GM21825 (cell line): ENCODE results near the gene HCN2.

ENCODE experiments used
- ATAC-seq: cut with Tn5 transposase; IDR thresholded peaks from one replicate; pipeline ENCODE4 v1.9.1; 2021; ENCODE audit warnings: mild to moderate bottlenecking, moderate library complexity; ENCODE audit not compliant: unreplicated experiment

The HCN2 gene

DNA sequence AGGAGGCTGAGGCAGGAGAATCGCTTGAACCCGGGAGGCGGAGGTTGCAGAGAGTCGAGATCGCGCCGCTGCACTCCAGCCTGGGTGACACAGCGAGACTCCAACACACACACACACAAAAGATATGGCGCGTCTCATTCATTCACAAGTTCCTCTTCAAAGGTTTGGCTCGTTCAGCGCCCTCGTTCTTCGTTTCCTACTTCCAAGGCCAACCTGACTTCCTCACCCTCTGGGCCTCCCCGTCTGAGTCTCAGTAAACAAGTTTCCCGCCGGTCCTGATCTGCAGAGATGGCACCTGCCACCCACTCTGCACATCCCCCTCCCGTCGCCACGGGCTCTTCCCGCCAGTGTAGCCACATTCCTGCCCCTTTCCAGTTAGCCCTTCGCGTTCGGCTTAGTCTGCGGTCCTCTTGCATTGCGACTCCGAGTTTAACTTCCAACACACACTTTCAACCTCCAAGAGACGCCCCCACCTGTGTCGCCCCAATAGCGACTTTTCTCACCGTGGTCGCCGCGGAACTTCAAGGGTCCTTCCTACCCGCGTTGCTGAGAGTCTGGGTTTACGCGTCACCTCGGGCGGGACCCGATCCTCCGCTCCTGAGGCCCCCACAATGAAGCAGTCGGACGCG, 18.6 kb upstream of the HCN2 start:
- ATAC-seq = no peak

DNA sequence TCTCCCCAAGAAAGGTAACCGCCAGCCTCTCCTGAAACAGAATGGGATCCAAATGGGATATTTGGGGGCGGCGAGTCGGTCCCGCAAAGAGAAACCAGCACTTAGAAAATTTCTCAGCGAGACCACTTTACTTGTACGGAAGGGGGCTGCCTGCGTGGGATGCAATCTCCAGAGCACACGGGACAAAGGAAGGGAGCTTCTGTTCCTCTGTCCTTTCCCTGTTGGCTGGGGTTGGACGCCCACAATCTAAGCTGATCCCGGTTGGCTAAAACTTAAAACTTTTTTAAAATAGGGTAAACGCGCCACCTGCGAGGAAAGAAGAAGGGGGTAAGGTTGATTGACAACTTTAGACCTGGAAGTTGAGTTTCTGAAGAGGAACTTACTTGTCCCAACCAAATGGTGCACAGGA, 18.1 kb upstream of the HCN2 start:
- no peak for ATAC-seq

DNA sequence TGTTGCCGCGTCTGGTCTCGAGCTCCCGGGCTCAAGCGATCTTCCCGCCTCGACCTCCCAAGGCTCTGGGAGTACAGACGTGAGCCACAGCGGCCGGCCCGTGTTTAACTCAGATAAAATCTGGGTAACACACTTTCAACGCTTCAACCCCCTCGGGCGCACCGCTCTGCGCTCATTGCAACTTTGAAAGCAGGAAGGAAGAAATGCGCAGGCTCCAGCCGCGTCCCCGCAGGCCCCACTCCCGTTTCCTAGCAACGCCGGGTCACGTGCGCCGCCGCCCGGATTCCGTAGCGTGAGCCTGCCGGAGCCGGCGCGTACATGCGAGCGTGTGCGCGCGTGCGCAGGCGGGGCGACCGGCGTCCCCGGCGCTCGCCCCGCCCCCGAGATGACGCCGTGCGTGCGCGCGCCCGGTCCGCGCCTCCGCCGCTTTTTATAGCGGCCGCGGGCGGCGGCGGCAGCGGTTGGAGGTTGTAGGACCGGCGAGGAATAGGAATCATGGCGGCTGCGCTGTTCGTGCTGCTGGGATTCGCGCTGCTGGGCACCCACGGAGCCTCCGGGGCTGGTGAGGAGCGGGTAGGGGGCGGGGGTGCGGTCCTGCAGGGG, 17.4 kb upstream of the HCN2 start, which contains the start of gene BSG:
TSS of gene BSG (plus strand) at position 457 of the 603 bp plus-strand sequence. CDS start at position 496, 39 bp downstream.
- ATAC-seq = peak; percentile 56

DNA sequence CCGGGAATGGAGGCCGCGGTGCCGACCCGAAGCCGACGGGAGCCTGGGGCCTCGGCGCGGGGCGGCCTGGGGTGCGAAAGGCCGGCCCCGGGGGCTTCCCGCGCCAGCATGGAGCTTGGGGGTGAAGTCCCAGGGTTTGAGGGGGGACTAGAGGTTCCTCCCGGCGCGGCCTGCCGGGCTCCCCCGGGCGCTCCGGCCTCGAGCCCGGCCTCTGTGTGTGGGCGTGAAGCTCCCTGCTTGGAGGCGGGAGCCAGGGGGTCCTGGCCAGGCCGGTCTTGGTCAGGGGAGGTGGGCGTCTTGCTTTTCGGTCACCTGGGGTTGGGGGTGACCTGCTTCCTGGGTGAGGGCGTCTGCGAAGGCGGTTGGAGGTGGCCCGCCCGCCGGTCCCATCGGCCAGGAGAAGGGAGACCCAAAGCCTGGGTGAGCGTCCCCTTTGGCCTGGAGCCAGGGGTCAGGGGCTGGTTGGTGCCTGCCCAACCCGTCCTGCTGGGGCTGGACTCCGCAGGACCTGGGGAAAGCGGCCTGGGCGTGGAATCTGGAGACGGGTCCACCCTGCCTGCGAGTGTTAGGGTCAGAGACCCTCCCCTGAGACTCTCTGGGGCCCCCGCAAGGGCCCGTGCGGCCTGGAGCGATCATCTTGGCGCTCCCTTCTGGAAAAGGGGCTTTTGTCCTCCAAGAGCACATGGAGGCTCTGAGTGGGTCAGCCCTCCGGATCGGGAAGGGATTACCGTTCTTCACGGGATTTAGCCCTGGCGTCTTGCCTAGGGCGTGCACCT, 16.8 kb upstream of the HCN2 start:
- ATAC-seq = peak; percentile 31

DNA sequence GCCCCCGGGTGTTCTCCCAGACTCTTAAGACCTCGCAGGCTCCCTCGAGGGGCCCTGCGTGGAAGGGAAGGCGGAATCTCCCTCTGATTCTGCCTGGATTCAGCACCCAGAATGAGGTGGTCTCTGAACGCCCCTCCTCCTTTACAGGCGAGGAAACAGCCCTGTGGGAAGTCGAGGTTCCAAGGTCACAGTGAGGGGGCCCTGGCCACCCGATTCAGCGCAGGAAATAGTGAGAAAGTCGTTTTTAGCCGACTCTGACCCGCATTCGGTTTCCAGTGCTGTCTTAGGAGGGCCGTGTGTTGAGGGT, 16.2 kb upstream of the HCN2 start:
- ATAC-seq = no peak

DNA sequence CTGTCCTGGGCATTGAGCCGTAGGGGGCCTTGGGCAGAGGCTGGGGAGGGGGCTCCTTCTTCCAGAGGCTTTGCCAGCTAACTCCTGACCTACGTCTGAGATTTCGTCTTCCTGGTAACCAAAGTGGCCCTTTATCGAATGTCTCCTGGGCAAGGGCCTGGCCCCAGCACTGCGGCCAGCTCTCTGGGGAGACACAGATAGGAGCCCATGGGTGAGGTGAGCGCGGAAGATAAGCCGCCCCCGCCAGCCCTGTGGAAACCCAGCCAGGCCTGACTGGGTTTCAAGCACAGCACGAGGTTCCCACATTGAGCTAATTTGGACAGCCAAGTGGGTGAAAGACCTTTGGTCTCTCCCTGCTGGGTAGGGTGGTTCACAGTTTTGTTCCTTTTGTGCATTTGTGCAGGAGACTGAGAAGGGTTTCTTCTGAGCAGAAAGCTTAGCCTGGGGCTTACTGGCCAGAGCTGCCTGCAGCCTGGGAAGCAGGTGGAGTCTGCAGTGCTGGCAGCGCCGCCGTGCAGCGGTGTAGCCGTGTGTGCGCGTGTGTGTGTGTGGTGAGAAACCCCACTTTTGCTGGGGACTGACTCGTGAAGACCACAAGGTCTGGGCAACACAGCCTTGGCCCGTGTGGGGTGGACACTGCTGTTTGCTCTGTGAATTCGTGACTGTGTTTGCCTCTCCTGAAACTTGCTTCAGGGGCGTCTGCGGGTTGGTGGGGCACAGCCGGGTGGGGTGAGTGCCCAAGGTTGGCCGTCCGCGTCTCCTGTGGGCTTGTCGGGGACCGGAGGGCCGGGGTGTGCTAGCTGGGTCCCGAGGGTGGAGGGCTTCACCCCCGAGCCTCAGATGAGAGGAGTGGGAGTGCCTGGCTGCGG, 14.8 kb upstream of the HCN2 start:
- ATAC-seq = no peak

DNA sequence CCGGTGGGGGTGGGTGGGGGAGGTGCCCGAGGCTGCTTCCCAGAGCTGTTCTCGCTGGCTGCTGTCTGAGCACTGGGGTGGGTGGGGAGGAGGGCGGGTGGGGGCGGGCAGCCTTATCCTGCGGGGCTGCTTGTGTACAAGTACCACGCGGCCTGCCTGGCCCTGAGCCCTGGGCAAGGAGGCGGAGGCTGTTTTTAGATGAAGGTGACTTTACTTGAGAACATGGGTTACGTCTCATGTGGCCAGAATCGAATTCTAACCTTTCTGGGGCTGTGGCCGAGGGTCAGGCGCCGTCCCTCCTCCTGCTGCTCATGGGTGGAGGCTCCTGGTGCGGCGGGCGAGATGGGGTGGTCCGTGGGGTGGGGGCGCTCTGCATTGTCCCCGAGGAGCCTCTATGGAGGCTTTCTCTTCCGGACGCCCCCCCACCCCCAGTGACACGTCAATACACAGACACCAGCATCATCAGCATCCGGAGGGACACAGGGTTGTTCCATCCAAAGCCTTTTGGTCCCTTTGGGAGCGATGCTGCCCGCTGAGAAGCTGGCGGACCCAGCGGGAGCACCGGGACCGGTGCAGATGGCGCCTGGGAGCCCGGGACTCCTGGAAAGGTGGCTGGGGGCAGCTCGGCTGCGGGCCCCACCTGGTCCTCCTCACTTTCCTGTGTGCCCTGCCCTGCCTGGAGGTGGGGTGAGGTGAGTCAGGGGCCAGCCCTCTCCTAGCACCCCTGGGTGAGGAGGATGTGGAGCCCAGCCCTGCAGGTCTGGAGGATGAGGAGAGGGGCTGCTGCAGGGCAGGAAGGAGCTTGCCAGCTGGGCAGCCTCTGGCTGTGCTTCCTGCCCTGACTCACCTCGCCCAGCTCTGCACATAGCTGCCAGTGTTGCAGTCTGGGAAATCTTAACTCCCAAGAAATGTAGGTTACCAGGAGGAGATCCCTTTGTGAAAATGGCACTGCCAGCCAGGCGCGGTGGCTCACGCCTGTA, 13.9 kb upstream of the HCN2 start:
- ATAC-seq = no peak

DNA sequence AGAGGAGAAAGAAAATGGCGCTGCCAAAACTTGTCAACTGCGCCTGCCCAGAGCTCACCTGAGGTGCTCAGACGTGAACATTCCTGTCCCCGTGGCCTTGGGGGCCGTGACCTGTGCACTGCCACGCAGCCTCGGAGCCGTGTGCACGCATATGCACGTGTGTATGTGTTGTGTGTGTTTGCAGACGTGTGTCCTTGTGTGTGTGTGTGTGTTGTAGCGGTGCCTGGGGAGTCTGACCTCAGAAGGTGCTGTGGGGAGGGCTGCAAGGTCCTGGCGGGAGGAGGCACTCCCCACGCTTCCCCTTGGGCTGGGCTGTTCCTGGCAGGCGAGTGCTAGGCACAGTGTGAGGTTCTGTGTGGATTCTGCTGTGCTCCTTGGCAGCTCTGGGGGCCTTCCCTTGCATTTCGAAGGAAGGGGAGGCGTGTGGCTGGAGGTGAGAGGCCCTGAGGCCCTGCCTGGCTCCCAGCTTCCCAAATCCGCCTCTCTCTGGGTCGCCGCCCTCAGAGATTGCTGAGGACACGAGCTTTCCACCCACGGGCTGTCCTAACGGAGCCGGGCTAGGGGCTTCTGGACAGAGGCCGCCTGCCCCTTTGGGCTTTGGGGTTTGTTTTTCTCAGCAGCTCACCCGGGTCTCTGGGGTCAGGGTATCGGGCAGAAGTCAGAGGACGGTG, 12.8 kb upstream of the HCN2 start:
- no peak for ATAC-seq

DNA sequence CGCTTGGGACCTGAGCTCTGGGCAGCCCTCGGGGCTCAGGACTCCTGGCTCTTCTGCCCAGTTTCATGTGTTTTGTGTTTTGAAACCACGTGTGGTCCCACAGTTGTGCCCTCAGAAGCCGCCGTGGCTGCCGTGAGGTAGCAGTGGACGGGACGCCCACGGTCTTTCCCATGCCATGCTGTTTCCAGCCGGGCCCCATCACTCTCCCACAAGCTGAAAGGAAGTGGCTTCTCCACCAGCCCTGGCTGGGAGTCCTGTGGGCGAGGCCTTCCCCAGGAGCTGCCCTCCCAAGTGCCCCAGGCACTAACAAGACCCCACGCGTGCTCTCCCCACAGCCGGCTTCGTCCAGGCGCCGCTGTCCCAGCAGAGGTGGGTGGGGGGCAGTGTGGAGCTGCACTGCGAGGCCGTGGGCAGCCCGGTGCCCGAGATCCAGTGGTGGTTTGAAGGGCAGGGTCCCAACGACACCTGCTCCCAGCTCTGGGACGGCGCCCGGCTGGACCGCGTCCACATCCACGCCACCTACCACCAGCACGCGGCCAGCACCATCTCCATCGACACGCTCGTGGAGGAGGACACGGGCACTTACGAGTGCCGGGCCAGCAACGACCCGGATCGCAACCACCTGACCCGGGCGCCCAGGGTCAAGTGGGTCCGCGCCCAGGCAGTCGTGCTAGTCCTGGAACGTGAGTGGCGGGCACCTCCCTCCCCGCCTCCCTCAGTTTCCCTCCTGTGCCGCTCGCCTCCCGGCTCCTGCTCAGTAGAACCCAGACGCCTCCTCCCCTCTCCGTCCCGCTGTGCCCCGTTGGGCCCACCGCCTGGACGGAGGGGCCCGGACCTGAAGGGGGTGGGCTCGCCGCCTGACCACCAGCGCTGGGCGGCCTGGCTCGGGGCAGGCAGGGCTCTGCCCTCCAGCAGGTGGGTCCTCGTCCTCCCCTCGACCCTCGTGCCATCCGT, 12.0 kb upstream of the HCN2 start:
- no peak for ATAC-seq

DNA sequence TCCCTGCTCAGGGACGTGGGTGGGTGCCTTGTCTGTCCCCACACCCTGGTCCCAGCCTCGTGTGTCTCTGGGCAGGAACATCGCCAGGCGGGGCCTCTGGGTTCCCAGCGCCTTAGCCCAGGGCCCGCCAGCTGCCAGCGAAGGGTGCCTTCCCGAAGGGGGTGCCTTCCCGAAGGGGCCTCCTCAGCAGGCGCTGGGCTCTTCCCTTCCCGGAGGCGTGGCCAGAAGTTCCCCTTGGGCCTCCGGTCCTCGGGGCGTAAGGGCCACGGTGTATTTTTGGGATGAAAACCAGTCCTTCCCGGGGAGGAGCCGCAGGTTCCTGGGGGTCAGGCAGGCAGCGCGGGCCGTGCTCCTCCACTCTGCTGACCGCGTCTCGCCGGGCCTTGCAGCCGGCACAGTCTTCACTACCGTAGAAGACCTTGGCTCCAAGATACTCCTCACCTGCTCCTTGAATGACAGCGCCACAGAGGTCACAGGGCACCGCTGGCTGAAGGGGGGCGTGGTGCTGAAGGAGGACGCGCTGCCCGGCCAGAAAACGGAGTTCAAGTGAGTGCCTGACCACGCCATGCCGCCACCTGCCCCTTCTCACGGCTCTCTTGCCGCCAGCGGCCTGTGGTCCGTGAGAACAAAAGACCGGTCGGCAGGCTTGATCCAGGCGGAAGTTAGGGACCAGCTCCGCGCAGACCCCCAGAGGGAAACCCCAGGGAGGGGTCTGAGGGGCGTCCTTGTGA, 10.4 kb upstream of the HCN2 start:
- ATAC-seq = no peak

DNA sequence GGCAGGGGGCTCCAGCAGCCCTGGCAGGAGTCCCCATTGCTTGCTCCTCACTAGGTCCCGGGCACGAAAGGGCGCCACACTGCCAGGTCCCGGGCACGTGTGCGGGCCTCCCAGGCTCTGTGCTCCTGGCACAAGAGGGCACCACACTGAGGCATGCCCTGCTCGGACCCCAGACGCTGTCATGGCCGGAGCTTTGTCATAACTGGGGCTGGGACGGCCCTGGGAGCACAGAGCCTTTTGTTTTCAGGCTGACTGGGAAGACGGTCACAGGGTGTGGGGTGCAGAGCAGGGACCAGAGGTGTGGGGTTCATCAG, 9.9 kb upstream of the HCN2 start:
- ATAC-seq = no peak

DNA sequence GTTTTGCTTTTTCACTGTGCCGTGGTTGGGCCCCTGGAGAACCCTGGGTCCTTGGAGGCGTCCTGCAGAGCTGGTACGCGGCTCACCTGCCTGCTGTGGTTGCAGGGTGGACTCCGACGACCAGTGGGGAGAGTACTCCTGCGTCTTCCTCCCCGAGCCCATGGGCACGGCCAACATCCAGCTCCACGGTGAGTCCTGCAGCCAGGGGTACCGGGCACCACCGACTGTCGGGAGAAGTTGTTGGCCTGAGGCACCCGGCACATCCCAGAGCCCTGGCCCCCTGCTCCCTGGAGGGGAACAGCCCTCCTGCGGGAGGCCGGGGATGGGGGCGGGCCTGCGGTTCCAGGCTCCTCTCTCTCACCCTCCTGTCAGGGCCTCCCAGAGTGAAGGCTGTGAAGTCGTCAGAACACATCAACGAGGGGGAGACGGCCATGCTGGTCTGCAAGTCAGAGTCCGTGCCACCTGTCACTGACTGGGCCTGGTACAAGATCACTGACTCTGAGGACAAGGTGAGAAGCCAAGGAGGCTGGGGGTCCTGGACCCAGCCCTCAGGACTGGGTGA, 9.3 kb upstream of the HCN2 start:
- no peak for ATAC-seq

DNA sequence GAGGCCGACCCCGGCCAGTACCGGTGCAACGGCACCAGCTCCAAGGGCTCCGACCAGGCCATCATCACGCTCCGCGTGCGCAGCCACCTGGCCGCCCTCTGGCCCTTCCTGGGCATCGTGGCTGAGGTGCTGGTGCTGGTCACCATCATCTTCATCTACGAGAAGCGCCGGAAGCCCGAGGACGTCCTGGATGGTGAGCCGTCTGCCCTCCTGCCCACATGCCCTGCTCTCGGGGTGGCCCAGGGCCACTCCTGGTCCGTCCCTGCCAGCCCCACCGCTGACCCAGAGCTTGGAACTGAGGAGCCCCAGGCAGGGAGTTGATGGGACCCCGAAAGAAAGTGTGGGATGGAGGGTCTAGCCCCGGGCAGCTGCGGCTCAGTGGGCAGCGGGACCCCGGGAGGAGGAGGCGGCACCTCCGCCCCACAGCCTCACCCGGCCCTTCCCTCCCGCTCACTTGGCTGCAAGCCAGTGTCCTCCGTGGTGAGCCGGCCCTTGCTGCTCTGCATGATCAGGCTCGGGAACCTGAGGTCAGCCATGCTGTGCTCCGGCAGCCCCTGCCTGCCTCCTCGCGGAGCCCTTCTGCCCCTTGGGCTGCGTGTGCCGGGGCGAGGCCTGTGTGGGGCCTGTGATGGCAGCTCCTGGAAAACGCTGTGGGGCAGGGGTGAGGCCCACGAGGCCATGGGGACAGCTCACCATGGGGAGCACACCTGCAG, 8.1 kb upstream of the HCN2 start:
- no peak for ATAC-seq

DNA sequence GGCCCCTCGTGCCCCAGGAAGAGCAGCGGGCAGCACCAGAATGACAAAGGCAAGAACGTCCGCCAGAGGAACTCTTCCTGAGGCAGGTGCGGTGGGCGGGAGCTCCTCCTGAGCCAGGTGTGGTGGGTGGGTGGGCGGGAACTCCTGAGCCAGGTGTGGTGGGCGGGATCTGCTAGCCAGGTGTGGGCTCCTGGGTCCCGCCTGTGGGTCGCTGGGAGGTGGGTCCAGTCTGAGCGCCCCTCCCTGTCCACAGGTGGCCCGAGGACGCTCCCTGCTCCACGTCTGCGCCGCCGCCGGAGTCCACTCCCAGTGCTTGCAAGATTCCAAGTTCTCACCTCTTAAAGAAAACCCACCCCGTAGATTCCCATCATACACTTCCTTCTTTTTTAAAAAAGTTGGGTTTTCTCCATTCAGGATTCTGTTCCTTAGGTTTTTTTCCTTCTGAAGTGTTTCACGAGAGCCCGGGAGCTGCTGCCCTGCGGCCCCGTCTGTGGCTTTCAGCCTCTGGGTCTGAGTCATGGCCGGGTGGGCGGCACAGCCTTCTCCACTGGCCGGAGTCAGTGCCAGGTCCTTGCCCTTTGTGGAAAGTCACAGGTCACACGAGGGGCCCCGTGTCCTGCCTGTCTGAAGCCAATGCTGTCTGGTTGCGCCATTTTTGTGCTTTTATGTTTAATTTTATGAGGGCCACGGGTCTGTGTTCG, 7.0 kb upstream of the HCN2 start:
- ATAC-seq = no peak

DNA sequence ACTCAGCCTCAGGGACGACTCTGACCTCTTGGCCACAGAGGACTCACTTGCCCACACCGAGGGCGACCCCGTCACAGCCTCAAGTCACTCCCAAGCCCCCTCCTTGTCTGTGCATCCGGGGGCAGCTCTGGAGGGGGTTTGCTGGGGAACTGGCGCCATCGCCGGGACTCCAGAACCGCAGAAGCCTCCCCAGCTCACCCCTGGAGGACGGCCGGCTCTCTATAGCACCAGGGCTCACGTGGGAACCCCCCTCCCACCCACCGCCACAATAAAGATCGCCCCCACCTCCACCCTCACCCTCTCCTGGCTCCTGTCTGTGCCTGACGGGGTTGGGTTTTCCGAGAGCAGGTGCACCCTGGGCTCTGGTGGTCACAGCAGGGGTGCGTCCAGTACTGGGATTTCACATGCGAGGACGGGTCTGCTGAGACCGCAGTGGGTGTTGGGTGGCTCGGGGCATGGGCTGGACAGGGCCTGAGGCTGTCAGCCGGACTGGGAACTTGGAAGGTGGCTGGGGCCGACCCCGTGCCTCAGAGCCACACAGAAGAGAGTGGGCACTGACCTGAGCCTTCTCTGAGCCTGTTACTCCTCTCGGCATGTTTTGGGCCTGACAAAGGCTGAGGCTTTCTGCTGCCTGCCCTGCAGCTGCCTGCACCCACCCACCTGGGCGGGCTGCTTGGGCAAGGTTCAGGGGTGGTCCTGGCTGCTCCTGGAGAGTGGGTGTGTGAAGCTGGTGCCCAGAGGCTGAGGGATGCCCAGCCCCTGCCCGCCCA, 6.3 kb upstream of the HCN2 start:
- no peak for ATAC-seq

DNA sequence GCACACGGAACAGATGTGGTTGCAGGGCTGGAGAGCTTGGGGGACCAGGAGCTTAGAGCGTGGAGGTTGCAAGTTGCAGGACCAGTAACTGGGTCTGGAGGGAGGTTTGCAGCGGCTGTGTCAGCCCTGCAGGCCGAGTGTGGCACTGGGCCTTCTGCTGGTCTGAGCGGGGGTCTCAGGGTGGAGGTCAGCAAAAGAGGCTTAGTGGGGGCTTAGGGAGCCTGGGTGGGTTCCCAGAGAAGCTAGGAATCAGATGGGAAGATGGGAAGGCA, 5.8 kb upstream of the HCN2 start:
- no peak for ATAC-seq
